Middle frontal gyrus (tissue), 1 donor: Measurements from ENCODE around the gene MYO5B.
A peak's percentile ranks its signal among the peaks of the same experiment; 100 is the strongest.

ENCODE experiments used
- DNase-seq: peaks from one replicate; pipeline ENCODE4 v3.0.0-alpha.2; 2015; ENCODE audit warnings: low spot score; ENCODE audit errors: extremely low spot score

Gene MYO5B

DNA sequence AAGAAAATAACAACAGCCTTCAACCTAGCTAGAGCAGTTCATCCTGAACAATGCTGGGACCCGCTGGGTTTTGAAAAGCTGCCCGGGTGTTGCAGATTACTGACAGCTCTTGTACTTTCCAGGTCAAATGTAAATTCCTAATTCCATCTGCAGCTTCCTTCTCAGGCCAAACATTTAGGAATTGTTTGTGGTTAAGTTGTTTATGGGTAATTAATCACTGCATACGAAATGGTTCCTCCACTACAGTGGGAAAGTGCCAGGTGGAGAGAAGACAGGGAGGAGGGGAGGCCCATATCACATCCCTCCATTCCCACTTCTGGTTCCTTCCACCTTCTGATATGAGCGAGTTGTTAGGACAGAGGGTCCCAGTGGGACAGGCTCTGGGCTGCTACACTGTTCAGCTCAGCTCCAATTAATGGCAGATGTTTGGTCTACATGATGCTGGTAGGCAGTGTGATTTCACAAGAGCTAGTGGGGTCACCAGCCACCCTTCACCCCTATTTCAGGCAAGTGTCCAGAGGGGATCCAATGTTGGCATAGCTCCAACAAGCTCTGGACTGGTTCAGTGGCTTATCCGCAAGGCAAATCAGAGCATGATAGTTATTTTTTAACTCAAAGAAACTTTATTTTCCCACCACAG is 268.7 kb downstream of the MYO5B start:
- no peak for DNase-seq

GRCh38 chr18:49924293-49924983 is 270.5 kb downstream of the MYO5B start:
- no peak for DNase-seq

DNA sequence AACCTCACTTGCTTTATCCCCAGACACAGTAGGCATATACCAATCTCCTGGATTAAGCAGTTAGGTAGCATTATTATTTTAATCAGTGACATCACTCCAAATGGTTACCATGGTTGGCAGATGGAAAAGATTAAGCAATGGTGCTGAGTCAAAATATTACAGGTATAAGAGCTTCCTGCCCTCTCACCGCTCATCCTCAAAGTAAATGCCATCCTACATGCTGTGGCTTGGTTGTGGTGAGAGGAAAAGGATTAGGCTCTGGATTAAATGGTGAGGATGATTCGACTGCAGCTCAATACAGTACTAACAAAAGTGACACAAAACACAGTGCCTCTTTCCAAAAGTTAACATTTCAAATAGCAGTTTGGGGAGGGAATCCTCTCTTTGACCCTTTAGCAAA is 272.7 kb downstream of the MYO5B start:
- no peak for DNase-seq

GRCh38 chr18:49921318-49921985 is 273.5 kb downstream of the MYO5B start:
- DNase-seq: no peak

DNA sequence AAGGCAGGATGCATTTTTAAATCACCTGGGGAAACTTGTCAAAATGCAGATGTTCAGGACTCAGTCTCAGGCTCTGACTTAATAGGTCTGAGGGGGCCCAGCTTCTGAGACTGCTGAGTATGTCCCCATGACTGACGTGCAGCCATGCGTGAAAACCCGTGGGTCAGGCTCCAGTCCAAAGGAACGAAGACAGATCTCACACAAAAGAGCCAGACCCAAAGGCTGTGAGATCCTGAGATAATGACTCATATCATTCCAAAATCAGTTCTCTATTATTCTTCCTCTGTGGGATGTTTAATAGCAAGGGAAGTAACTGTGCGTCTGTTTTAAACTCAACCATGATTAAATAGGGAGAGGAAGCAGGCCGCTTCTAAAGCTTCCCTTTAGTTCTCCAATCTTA is 274.2 kb downstream of the MYO5B start:
- DNase-seq: no peak

DNA sequence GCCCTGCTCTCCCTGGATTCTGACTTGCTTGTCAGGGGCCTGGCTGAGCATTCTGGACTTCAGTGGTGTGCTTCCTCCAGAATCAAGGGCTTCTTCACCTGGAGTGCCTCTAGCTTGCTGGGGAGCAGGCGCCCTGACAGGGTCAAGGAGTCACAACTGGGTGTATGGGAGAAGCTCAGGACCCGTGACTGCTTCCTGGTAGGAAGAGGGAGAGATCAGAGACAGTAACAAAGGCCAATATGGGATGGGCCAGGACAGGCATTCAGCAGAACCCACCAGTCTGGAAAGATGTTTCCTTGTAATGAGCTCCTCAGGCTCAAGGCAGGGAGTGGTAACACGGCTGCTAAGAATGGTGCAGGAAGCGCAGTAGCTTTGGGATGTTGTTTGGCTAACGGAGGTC is 277.2 kb downstream of the MYO5B start:
- DNase-seq: no peak

DNA sequence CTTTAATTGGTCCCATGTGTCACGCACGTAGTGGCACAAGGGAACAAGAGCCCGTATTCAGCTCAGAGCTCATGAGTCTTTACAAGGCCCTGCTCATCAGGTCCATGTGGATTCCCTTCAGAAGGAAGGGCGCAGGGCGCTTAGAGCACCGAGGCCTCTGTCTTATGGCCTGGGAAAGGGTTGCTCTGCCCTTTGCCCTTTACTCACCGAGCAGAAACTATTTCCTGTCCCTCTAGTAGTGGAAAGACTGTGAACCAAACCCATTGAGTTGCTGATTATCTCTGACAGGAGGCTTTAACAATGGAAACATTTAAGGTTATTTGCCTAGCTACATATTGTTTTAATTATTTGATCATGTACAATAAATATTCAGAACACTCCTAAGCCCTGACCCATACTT is 279.6 kb downstream of the MYO5B start:
- DNase-seq: no peak

DNA sequence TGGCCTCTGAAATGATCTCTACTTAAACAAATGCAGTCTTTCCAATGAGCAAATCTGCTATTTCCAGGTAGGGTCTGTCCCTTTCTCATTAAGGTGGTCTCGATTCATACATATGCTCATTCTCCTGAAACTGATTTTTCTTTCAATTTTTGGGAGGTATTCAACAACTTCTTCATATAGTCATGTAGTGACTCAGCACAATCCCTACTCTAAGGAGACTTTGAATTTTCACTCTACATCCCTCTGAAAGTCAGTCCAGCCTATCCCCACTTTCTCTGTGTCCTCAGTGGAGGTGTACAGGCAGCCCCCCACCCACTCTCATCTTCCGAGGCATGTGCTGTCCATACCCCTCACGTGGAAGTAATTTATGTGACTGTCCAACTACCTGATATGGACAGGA is 281.7 kb downstream of the MYO5B start:
- DNase-seq: no peak

GRCh38 chr18:49911427-49911826 is 283.5 kb downstream of the MYO5B start:
- DNase-seq: no peak

DNA sequence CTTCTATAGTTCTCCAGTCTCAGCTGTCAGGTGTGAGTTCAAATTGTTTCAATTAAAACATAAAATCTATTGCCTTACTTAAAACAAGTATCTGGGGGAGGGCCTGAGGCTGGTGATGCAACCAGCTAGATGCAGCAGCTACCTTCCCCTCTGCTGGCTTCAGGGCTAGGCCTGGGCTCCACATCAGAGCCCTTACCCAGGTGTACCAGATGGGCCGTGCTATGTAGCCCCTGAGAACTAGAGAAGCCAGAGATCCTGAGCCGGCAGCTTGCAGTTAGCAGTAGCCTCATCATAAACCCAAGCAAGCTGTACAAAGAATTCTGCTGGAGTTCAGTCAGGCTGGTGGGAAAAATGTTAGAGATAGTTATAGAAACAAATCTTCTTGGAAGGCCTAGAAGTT is 284.0 kb downstream of the MYO5B start:
- no peak for DNase-seq

DNA sequence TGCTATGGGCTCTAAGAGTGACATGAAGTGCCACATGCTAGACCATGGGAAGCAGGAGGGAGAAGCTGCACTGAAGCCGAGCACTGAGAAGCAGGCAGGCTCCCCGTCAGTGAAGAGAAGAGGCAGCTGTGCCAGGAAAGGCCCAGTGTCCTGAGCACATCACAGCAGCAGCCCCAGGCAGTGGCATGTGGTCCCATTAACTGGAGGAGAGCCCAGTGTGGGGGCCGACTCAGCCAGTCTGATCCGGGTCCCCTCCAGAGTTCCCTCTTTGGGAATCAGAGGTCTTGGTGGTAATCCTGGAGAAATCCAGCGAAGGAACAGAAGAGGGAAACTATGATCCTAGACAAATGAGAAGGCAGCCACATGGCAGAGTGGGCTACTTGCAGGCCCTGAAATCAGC is 284.9 kb downstream of the MYO5B start:
- DNase-seq: no peak

- DNase-seq: no peak
Observed at GRCh38 chr18:49907346-49907929, 287.5 kb downstream of the MYO5B start.

- no peak for DNase-seq
Observed at GRCh38 chr18:49905771-49906170, 289.2 kb downstream of the MYO5B start.

- no peak for DNase-seq
Observed at GRCh38 chr18:49904871-49905555, 289.9 kb downstream of the MYO5B start.

DNA sequence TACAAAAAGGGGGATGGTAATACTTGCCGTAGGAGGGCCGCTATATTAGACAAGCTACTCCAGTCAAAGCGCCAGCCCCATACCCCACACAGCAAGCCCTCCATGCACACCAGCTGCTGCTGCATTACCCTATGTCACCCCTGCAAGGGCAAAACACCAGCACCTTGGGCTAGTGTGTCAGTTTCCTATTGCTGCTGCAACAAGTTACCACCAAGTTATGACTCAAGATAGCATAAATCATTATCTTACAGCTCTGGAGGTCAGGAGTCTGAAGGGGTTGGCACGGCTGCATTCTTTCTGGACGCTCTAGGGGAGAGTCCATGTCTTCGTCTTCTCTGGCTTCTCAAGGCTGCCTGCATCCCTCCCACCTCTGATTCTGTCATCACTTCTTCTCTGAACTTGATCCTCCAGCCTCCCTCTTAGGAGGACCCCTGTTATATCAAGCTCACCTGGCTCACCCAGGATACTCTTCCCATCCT is 293.0 kb downstream of the MYO5B start:
- no peak for DNase-seq

GRCh38 chr18:49899657-49900330 is 295.2 kb downstream of the MYO5B start:
- no peak for DNase-seq

DNA sequence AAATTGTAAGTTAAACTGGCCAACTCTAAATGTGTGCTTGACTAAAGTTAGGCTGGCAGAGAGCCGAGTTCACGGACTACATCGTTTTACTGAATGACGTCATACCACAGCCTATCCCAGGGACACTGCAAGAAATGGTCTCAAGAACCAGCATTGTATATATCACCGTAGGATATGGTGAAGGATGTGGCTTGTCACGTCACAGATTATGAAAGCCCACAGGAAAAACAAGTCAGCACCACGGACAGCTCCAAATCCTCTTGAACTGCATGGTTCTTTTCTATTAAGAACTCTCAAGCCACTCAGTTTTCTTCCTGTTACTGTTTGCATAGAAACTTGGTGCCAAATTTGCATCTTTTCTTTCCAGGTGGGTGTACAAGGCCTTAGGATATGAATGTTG is 296.5 kb downstream of the MYO5B start:
- DNase-seq: peak; percentile 10

DNA sequence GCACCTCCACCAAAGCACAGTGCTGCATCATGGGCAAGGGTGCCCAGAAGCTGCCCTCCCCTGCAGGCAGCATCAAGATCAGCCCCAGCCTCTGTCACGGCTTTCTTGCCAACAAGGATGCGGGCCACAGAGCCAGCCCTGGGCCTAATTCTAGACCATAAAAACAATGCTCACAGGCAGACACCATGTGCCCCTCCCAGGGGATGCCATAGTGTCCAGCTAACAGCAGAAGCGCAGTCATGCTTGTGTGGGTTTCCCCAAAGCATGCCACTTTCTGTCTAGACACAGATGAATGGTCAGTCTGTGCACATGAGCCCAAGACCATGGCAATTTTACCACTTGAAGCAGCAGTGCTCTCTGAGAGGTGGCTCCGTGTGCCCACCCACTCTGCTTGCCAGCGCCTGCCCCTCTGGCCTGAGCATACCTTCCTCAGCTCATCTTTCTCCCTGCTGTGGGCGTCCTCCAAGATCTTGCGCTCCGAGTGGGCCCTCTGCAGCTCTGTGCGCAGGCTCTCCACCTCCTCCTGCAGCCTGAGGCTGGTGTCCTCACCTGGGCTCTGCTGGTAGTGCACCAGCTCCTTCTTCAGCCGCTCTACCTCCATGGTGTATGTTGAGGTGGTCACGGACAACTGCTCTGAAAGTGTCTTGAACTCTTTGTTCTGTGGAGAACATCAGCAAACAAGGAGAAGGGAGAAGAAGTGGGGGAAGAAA is 300.3 kb downstream of the MYO5B start:
- DNase-seq: no peak

DNA sequence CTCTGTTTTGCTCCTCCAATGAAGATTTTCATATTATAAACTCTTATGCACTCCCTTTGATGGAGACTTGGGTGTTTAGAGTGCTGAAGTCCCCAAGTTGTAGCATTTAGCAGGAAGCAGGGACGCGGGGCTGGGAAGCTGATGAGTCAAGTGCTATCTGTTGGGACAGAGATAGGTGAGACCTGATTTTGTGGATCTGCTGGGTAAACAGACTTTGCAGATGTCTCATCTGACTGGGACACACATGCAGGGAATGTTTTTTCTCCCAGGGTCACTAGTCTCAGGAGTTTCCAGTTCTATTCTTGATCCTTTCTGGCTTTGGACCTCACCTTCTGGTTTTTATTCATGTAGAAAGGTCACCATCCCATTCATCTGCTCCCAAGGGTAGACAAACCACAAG is 301.9 kb downstream of the MYO5B start:
- no peak for DNase-seq

DNA sequence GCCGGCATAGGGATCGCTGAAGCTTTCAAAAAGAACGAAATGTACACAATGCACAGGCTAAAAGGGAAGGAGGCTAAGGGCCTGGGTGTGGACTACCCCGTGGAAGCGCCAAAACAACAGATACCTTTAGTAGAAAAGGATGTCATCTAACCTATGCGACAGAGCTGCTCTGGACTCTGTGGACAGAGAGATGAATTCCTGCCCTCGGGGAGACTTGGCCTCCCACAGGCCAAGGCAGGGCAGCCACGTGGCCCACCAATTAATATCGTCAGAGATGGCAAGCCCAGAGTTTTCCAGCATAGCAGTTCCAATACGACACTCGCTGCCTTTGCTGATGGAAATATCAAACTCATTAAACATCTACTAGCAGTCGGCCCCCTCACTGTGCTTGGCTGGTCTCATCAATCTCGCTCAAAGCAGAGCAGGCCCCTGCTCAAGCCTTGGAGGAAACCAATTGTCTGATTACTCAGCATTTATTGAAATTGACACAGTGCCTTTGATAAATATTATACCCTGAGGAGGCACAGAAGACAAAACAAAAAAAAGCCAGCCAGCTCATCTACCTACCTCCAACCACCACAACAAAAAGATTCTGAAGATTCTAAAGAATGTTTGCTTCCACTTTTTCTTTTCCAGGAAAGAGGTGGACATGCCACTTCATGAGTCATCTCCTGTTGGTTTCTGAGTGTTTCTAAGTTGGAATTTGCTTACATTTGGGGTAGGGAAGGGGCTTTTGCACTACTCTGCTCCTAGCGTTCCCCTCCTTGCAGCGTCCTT is 302.6 kb downstream of the MYO5B start:
- no peak for DNase-seq
